K562 (cell line): ENCODE measurements around the gene DAAM1. TPM values are rescaled to one million over a fixed set of nuclear protein-coding genes. Genes with fewer than 3 reads are reported as not detected.

Experiments used
- ATAC-seq: fragments of 200-7000 bp; cut with Tn5 transposase; 3 replicates; pipeline ENCODE4 v1.9.1; 2020; ENCODE audit warnings: moderate library complexity
- BruUV-seq: library from RNA; stranded (reverse); fragments of 400-500 nt; replicated peaks from 2 replicates; lab custom pipeline; 2021; lab: Mats Ljungman, UMichigan
- CTCF ChIA-PET: fragments of 300-600 bp; formaldehyde crosslinking; extraction: SDS; loops from one replicate; lab custom pipeline; 2021; ENCODE audit warnings: low intra/inter-chr PET ratio; lab: Yijun Ruan, JAX
- POLR2A ChIA-PET: fragments of 300-600, 350-650 bp; sonication (Branson Sonifier 250); formaldehyde crosslinking; extraction: SDS; loops from one replicate; lab custom pipeline; 2021; ENCODE audit warnings: antibody characterized with exemption, inconsistent platforms; lab: Yijun Ruan, JAX
- DNase-seq, 4 experiments: peaks; one replicate each; pipeline versions ENCODE4 v3.0.0 to v3.0.0-alpha.2; 2011 to 2018; ENCODE audit warnings: low spot score in 3 of 4, mixed read lengths in 3 of 4; ENCODE audit errors: extremely low read depth in 1 of 4
- FAIRE-seq: peaks from 2 replicates; lab custom pipeline; 2011; peaks lifted over from hg19 to GRCh38; lab: Jason Lieb, UNC
- H2AFZ ChIP-seq: 2 replicates; pipeline ENCODE4 v1.6.0; 2011; ENCODE audit warnings: low read depth, low read length, control low read depth, inconsistent platforms
- H3K27ac ChIP-seq: fragments of 200-600 bp; 3 replicates; pipeline ENCODE4 v1.8.0; 2011; ENCODE audit warnings: low read depth, mild to moderate bottlenecking, control low read depth, inconsistent platforms, low read length, moderate library complexity, mixed read lengths; ENCODE audit errors: extremely low read depth
- H3K27me3 ChIP-seq, 2 experiments: fragments of 300-600 bp in 1 of 2; 2 replicates in 1 of 2; 3 replicates in 1 of 2; pipeline versions ENCODE4 v1.6.0 to v1.8.0; 2011; ENCODE audit warnings: inconsistent platforms in 2 of 2, low read length in 2 of 2, mild to moderate bottlenecking in 1 of 2, mixed read lengths in 1 of 2, moderate library complexity in 1 of 2; ENCODE audit not compliant: control insufficient read depth in 2 of 2, insufficient read depth in 2 of 2
- H3K36me3 ChIP-seq: fragments of 300-600 bp; 3 replicates; pipeline ENCODE4 v1.8.0; 2011; ENCODE audit warnings: mild to moderate bottlenecking, low read length, inconsistent platforms; ENCODE audit not compliant: control insufficient read depth, insufficient read depth
- H3K4me1 ChIP-seq, 2 experiments: fragments of 200-600 bp in 1 of 2; replicated peaks in 1 of 2; 2 replicates in 1 of 2; 3 replicates in 1 of 2; pipeline versions ENCODE4 v1.5.1 to v1.8.0; 2011; ENCODE audit warnings: inconsistent platforms in 2 of 2, low read length in 2 of 2, mild to moderate bottlenecking in 1 of 2, mixed read lengths in 1 of 2, moderate library complexity in 1 of 2; ENCODE audit not compliant: control insufficient read depth in 2 of 2, insufficient read depth in 2 of 2
- H3K4me2 ChIP-seq: 2 replicates; pipeline ENCODE4 v1.6.1; 2011; ENCODE audit warnings: low read length, control low read depth, inconsistent platforms, mixed read lengths; ENCODE audit not compliant: insufficient read depth
- H3K4me3 ChIP-seq: fragments of 200-600 bp; sonication (generic), shearing (Covaris generic); 2 replicates; pipeline ENCODE4 v1.5.1; 2016; ENCODE audit warnings: control low read depth, inconsistent platforms
- H3K79me2 ChIP-seq: fragments of 200-600 bp; 3 replicates; pipeline ENCODE4 v1.8.0; 2011; ENCODE audit warnings: low read length, inconsistent platforms; ENCODE audit not compliant: control insufficient read depth, insufficient read depth
- H3K9ac ChIP-seq, 2 experiments: 2 replicates each; pipeline versions ENCODE4 v1.6.0 to v1.6.1; 2011; ENCODE audit warnings: low read depth in 2 of 2, low read length in 2 of 2, control low read depth in 1 of 2, inconsistent platforms in 1 of 2, mild to moderate bottlenecking in 1 of 2, mixed read lengths in 1 of 2; ENCODE audit not compliant: insufficient read depth in 1 of 2
- H3K9me1 ChIP-seq: one replicate; pipeline ENCODE4 v1.6.0; 2011; ENCODE audit warnings: inconsistent platforms, mild to moderate bottlenecking, low read length, moderate library complexity; ENCODE audit not compliant: control insufficient read depth, insufficient read depth
- H3K9me3 ChIP-seq: replicated peaks from 2 replicates; pipeline ENCODE4 v1.5.1; 2011; ENCODE audit warnings: low read depth, low read length, inconsistent platforms; ENCODE audit not compliant: control insufficient read depth, insufficient read depth
- H4K20me1 ChIP-seq: replicated peaks from 2 replicates; pipeline ENCODE4 v1.6.1; 2011; ENCODE audit warnings: low read length, inconsistent platforms, mixed read lengths; ENCODE audit not compliant: control insufficient read depth, insufficient read depth
- JUNB ChIP-seq: fragments of 450-650 bp; formaldehyde crosslinking; conservative IDR thresholded peaks from 2 replicates; pipeline ENCODE4 v1.4.0; 2020; ENCODE audit warnings: mild to moderate bottlenecking
- MTA1 ChIP-seq: fragments of 450-650 bp; IDR thresholded peaks from 2 replicates; pipeline ENCODE4 v1.6.1; 2017; ENCODE audit warnings: borderline replicate concordance
- RAD21 ChIP-seq, 2 experiments: fragments of 250-450 bp in 1 of 2; fragments of 450-650 bp in 1 of 2; sonication (Bioruptor Pico) in 1 of 2; formaldehyde crosslinking in 1 of 2; IDR thresholded peaks in 1 of 2; conservative IDR thresholded peaks in 1 of 2; 2 replicates each; pipeline versions ENCODE4 v1.4.0 to v1.8.0; 2020 to 2022; ENCODE audit warnings: mild to moderate bottlenecking in 2 of 2, moderate library complexity in 1 of 2
- SIRT6 ChIP-seq: IDR thresholded peaks from one replicate; pipeline ENCODE4 v1.6.1; 2012; ENCODE audit warnings: low read depth, mild to moderate bottlenecking, control low read depth, inconsistent platforms, low read length, moderate library complexity
- SMARCB1 ChIP-seq: IDR thresholded peaks from 2 replicates; pipeline ENCODE4 v1.6.1; 2011; ENCODE audit warnings: improper control_type of control experiment, low read depth; ENCODE audit not compliant: insufficient read length
- ZNF740 ChIP-seq, 3 experiments: fragments of 200-800 bp in 1 of 3; sonication (Bioruptor generic) in 1 of 3; sonication (generic) in 1 of 3; formaldehyde crosslinking in 1 of 3; IDR thresholded peaks; 2 replicates each; pipeline versions ENCODE4 v1.6.1 to v1.8.0; 2016 to 2022; ENCODE audit warnings: mild to moderate bottlenecking in 2 of 3, missing compliant biosample characterization in 2 of 3, missing genetic modification characterization in 2 of 3, missing genetic modification reagents in 1 of 3
- WGBS: fragments of 100-300 bp; shearing (Covaris generic); methylation state at CpG from one replicate; pipeline ENCODE4 v1.1.6; 2016; ENCODE audit warnings: low coverage, mixed read lengths; ENCODE audit not compliant: insufficient coverage; ENCODE audit errors: missing lambda C conversion rate; 5-methylcytosine and 5-hydroxymethylcytosine counted together
- in situ Hi-C: fragments of 300-500 bp; cut with MboI; formaldehyde crosslinking; loops from 4 replicates; pipeline ENCODE4 v1.15.0; 2018; ENCODE audit warnings: inconsistent platforms, mixed read lengths
- intact Hi-C: fragments of 100-400 bp; cut with micrococcal nuclease; formaldehyde crosslinking; loops from 2 replicates; pipeline ENCODE4 v1.14.2; 2022
- polyA plus RNA-seq, 8 experiments: library from polyadenylated mRNA; depleted of rRNA in 4 of 8; stranded (reverse) in 5 of 8; unstranded in 3 of 8; fragments of >200 nt; fragmentation: Nextera tagmentation in 2 of 8; fragmentation: Illumina TruSeq in 1 of 8; extraction: Ambion mirVana in 2 of 8; extraction: Trizol in 1 of 8; gene quantifications; 2 replicates each; pipeline versions ENCODE4 v1.2.1 to v1.2.3, GENCODE V29; 2011 to 2014; ENCODE audit warnings: inconsistent platforms in 1 of 8, missing spikeins in 1 of 8
- total RNA-seq, 7 experiments: library from RNA; depleted of rRNA in 6 of 7; stranded (reverse); fragments of >200 nt in 6 of 7; fragmentation: Illumina TruSeq in 2 of 7; extraction: Trizol in 2 of 7; gene quantifications; 2 replicates each; pipeline versions ENCODE4 v1.2.1 to v1.2.3, GENCODE V29; 2011 to 2021; ENCODE audit warnings: low replicate concordance in 1 of 7

DAAM1 gene
- total and polyA plus RNA-seq, 9 of the 15 experiments (the other 6 are each of a cell fraction or from before 2014, with no cell fraction given): 3.6 to 11.6 (median 6.7) TPM

GRCh38 chr14:59360233-59360632 is 171.8 kb downstream of the DAAM1 start (continued):
- TF ChIP-seq RAD21 (CRISPR knock-in tag; conservative IDR thresholded peaks at IDR 0.05 in 1 of 2, IDR thresholded peaks at IDR 0.05 in 1 of 2): no peak
- no peak for TF ChIP-seq ZNF740 (CRISPR knock-in tag; IDR thresholded peaks at IDR 0.05)
- no peak for TF ChIP-seq ZNF740 (tag; IDR thresholded peaks at IDR 0.05)
- no peak for TF ChIP-seq JUNB (CRISPR knock-in tag)
- TF ChIP-seq SMARCB1: no peak

GRCh38 chr14:59360923-59361794 is 172.7 kb downstream of the DAAM1 start:
- Histone ChIP-seq H3K4me1 (peaks cover 0 to 35% of the 10 kb centered on the region in 2 experiments; a peak in 3 of 5 replicates), H3K36me3 (peaks cover 7% of the 10 kb centered on the region; the same call in 2 of the 3 replicates), H3K9me1 (peaks cover 3% of the 10 kb centered on the region), H2AFZ (peak overlapping the region; percentile 38; the same call in 1 of the 2 replicates), H4K20me1 (no peaks in the 10 kb centered on the region), H3K9ac (peak overlapping the region in 1 of 2 experiments; percentile 12; a peak in 3 of 4 replicates), H3K9me3 (no peaks in the 10 kb centered on the region), H3K4me2 (peak overlapping the region; percentile 57), H3K79me2 (no peaks in the 10 kb centered on the region), H3K27me3 (no peaks in the 10 kb centered on the region), H3K4me3 (no peak overlapping the region), H3K27ac (peak overlapping the region; percentile 65; the same call in 2 of the 3 replicates)
- FAIRE-seq: peak; percentile 95
- ATAC-seq: peak; percentile 91
- in situ Hi-C loops: no loop called here
- CTCF ChIA-PET: interaction anchor here (0.6 kb wide), 1 partner anchor 196 kb away, joined by 3 read pairs; no protein-coding TSS in a partner anchor
- intact Hi-C loops: no loop called here
- no TSS peak for BruUV-seq
- peak; percentile 30 to 83 (median 55) for DNase-seq
- POLR2A ChIA-PET: interaction anchor here (0.7 to 1.1 kb wide), 2 partner anchors 22 to 92 kb away, joined by 3 read pairs; no protein-coding TSS in a partner anchor
- 18% methylated on average over 10 of the region's 13 CpGs for WGBS
- TF ChIP-seq MTA1: no peak
- no peak for TF ChIP-seq SIRT6
